Mesodermal cell (in vitro differentiated cells): ENCODE data around the gene KCNC3.

ENCODE experiments used
- H3K27ac ChIP-seq: 2 replicates; pipeline ENCODE4 v1.7.0; 2013; ENCODE audit warnings: mild to moderate bottlenecking, low read depth, low read length, moderate library complexity; ENCODE audit not compliant: severe bottlenecking
- H3K36me3 ChIP-seq: 2 replicates; pipeline ENCODE4 v1.7.1; 2013; ENCODE audit warnings: mild to moderate bottlenecking, low read length, moderate library complexity; ENCODE audit not compliant: control insufficient read depth, insufficient read depth
- H3K4me1 ChIP-seq: one replicate; pipeline ENCODE4 v1.7.1; 2013; ENCODE audit warnings: mild to moderate bottlenecking, low read length; ENCODE audit not compliant: insufficient read depth, control insufficient read depth, poor library complexity, severe bottlenecking
- H3K4me3 ChIP-seq: 2 replicates; pipeline ENCODE4 v1.7.0; 2013; ENCODE audit warnings: low read length, control low read depth, mild to moderate bottlenecking; ENCODE audit not compliant: insufficient read depth, poor library complexity, severe bottlenecking; ENCODE audit errors: extremely low read depth
- H3K9me3 ChIP-seq: 2 replicates; pipeline ENCODE4 v1.7.1; 2013; ENCODE audit warnings: mild to moderate bottlenecking, low read length, moderate library complexity; ENCODE audit not compliant: control insufficient read depth
- WGBS, 2 experiments: methylation state at CpG; one replicate each; pipeline ENCODE4 v1.1.5; 2013; ENCODE audit warnings: missing lambda C conversion rate in 2 of 2; ENCODE audit not compliant: insufficient coverage in 2 of 2; 5-methylcytosine and 5-hydroxymethylcytosine counted together

The KCNC3 gene

GRCh38 chr19:50301607-50301971, 27.6 kb downstream of the KCNC3 start:
- Histone ChIP-seq H3K36me3 (no peaks in the 10 kb centered on the region), H3K4me1 (no peaks in the 10 kb centered on the region), H3K9me3 (peaks cover 3% of the 10 kb centered on the region), H3K27ac (no peak overlapping the region), H3K4me3 (no peak overlapping the region)
- WGBS, 2 experiments = 75 to 84% methylated on average over 6 to 8 of the region's 10 CpGs

DNA sequence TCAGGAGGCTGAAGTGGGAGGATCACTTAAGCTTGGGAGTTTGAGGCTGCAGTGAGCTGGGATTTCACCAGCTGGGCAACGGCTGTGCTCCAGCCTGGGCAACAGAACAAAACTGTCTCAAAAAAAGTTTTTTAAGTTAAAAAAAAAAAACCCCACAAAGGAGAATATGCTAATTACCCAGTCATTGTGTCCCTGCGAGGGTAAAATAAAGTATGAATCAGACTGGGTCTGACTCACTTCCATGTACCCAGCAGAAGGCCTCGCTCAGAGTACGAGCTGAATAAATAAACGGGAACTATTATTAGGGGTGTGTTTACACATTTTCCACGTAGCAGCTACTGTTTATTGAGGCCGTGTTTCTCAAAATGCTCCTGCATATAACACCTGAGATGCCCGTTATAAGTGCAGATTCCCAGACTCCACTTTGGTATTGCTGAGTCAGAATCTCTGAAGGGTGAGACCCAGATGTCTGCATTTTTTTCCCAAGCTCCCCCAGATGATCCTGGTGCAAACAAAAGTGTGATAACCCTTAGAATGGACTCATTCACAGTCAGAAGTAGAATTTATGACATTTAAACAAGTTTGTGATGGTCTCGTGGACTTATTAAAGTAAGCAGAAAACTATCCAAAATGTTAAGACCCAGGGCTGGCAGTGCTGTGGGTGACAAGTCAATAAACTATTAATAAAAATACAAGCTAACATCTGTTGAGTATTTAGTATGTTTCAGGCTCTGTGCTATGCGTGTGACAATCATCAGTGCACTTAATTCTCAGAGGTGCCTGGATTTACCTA, 28.2 kb downstream of the KCNC3 start:
- Histone ChIP-seq H3K4me3 (no peak overlapping the region), H3K9me3 (peaks cover 3% of the 10 kb centered on the region), H3K36me3 (no peaks in the 10 kb centered on the region), H3K27ac (no peak overlapping the region), H3K4me1 (no peaks in the 10 kb centered on the region)
- WGBS, 2 experiments = 73 to 78% methylated on average over 5 to 8 of the region's 10 CpGs

DNA sequence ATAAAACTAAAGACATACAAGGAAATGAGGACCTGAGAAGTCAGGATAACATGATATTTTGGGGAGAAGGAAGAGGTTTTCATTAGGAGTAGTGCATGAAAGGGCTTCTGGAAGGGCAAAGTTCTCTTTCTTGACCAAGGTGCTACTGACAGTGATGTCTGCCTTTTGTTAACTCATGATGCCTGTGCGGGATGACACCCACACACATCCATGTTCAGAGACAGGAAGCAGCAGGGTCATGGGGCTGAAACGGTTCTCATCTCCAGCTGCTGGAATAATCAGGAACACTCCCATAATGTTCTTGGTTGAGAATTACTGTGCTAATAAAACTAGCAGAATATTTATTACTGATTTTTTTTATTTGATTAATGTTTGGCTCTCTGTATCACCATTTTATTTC, 29.1 kb downstream of the KCNC3 start:
- no peak overlapping the region for H3K27ac ChIP-seq
- H3K4me3 ChIP-seq = no peak overlapping the region
- no peaks in the 10 kb centered on the region for H3K36me3 ChIP-seq
- peaks cover 3% of the 10 kb centered on the region for H3K9me3 ChIP-seq
- H3K4me1 ChIP-seq = no peaks in the 10 kb centered on the region
- WGBS, 2 experiments = 82% methylated on average over 1 of the region's 2 CpGs; no CpG with 5 or more reads in 1 of the 2 experiments

DNA sequence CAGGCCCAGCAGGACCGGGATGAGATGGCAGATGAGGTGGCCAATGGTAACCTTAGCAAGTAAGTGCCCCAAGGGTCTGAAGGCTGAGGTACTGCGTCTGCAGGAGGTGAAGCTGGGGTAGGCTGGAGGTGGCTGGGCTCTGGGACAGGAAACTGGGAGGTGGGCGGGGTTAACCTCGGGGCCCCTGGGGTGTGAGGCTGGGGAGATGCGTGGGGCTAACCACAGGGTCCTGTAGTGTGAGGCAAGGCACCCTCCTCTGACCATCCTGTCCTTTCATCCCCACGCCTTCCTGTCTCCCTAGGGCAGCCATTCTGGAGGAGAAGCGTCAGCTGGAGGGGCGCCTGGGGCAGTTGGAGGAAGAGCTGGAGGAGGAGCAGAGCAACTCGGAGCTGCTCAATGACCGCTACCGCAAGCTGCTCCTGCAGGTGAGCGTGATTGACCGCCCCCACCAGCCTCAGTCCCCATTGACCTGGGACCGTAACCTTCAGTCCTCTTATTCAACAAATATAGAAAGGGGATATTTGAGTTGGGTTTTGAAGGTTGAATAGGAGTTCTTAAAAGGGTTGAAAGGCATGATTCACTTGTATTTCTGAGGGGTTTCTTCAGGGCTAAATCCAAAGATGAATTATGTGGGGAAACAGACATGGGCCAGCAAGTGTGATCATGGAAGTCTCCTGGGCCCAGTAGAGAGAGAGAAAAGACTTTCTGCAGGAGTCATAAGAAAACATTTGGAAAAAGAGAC, 35.7 kb downstream of the KCNC3 start:
- H3K9me3 ChIP-seq = peaks cover 10% of the 10 kb centered on the region
- no peaks in the 10 kb centered on the region for H3K4me1 ChIP-seq
- no peaks in the 10 kb centered on the region for H3K36me3 ChIP-seq
- no peak overlapping the region for H3K27ac ChIP-seq
- H3K4me3 ChIP-seq = no peak overlapping the region
- 71 to 92% methylated on average over 4 to 9 of the region's 14 CpGs for WGBS, 2 experiments

GRCh38 chr19:50292216-50292827, 36.9 kb downstream of the KCNC3 start:
- Histone ChIP-seq H3K4me3 (no peak overlapping the region), H3K9me3 (peaks cover 10% of the 10 kb centered on the region), H3K4me1 (no peaks in the 10 kb centered on the region), H3K36me3 (no peaks in the 10 kb centered on the region), H3K27ac (no peak overlapping the region)
- 85 to 86% methylated on average over 7 to 11 of the region's 11 CpGs for WGBS, 2 experiments

DNA sequence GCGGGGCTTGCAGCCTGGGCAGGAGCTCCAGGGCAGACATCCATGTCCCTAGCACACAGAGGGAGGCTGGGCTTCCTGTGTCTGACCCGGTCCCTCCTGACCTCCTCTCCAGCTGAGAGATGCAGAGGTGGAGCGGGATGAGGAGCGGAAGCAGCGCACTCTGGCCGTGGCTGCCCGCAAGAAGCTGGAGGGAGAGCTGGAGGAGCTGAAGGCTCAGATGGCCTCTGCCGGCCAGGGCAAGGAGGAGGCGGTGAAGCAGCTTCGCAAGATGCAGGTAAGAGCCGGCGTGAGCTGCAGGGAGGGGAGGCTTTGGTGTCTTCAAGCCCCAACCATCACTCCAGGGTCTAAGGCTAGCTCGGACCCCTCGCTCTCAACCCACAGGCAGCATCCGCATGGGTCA, 38.4 kb downstream of the KCNC3 start:
- Histone ChIP-seq H3K4me3 (no peak overlapping the region), H3K36me3 (no peaks in the 10 kb centered on the region), H3K9me3 (peaks cover 16% of the 10 kb centered on the region), H3K27ac (no peak overlapping the region), H3K4me1 (no peaks in the 10 kb centered on the region)
- 70 to 78% methylated on average over 13 to 15 of the region's 15 CpGs for WGBS, 2 experiments

DNA sequence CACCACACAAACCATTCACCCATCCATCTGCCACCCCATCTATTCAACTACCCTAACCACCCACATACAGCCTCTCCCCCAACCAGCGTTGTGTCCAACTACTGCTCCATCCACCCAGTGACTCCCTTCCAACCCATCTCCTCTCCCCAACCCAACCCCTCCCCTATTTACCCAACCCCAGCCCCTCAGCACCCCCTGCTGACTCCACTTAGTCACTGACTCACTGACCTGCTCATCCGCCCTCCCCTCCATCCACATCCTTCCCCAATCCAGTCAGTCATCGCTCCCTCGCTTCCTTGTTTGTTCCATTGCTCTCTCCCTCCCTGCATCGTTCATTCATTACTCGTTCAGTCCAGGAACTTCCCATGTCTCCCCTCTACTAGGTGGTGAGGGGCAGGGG, 39.2 kb downstream of the KCNC3 start:
- Histone ChIP-seq H3K36me3 (no peaks in the 10 kb centered on the region), H3K9me3 (peaks cover 19% of the 10 kb centered on the region), H3K4me1 (no peaks in the 10 kb centered on the region), H3K4me3 (no peak overlapping the region), H3K27ac (no peak overlapping the region)
- WGBS, 2 experiments = 86 to 93% methylated on average over 4 of the region's 6 CpGs

GRCh38 chr19:50288954-50289353, 40.2 kb downstream of the KCNC3 start:
- no peaks in the 10 kb centered on the region for H3K4me1 ChIP-seq
- H3K36me3 ChIP-seq = no peaks in the 10 kb centered on the region
- WGBS, 2 experiments = 79 to 87% methylated on average over 3 to 5 of the region's 5 CpGs
- peaks cover 20% of the 10 kb centered on the region for H3K9me3 ChIP-seq
- H3K4me3 ChIP-seq = no peak overlapping the region
- H3K27ac ChIP-seq = no peak overlapping the region

- H3K27ac ChIP-seq = no peak overlapping the region
- H3K4me1 ChIP-seq = no peaks in the 10 kb centered on the region
- no peaks in the 10 kb centered on the region for H3K36me3 ChIP-seq
- no peak overlapping the region for H3K4me3 ChIP-seq
- peaks cover 20% of the 10 kb centered on the region for H3K9me3 ChIP-seq
- 80% methylated on average over 1 of the region's 2 CpGs; no CpG with 5 or more reads in 1 of the 2 experiments for WGBS, 2 experiments
These were observed 41.8 kb downstream of the KCNC3 start for GRCh38 chr19:50287331-50287730.

GRCh38 chr19:50286443-50286842, 42.7 kb downstream of the KCNC3 start:
- Histone ChIP-seq H3K27ac (no peak overlapping the region), H3K9me3 (peaks cover 20% of the 10 kb centered on the region), H3K4me1 (no peaks in the 10 kb centered on the region), H3K36me3 (no peaks in the 10 kb centered on the region), H3K4me3 (no peak overlapping the region)
- WGBS, 2 experiments = 82 to 87% methylated on average over 12 to 18 of the region's 18 CpGs
